Fibroblast of skin of left biceps (primary cell): ENCODE data around the gene PIK3AP1.

ENCODE experiments used
- DNase-seq, 2 experiments: peaks; one replicate each; pipeline ENCODE4 v3.0.0-alpha.2; 2013; ENCODE audit warnings: low read depth in 2 of 2

The PIK3AP1 gene

DNA sequence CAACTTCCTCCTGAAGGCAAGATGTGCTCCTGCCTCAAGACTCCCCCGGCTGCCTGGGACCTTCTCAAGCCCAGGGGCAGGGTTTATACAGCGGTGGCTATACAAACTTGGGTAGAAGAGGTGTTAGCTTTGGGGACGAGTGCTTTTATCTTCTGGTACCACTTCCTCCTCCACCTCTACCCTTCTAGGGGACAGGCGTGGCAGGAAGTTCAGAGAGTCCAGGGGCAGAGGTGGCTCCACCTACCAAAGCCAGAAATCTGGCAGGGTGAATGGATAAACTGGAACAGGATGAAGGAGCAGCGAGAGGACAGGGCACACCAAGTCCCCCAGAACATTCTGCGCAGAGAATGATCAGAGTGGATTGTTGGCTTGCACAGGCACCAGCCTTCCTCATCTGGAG is 109.5 kb downstream of the PIK3AP1 start:
- no peak for DNase-seq

GRCh38 chr10:96609510-96609909 is 110.8 kb downstream of the PIK3AP1 start:
- DNase-seq: no peak

DNA sequence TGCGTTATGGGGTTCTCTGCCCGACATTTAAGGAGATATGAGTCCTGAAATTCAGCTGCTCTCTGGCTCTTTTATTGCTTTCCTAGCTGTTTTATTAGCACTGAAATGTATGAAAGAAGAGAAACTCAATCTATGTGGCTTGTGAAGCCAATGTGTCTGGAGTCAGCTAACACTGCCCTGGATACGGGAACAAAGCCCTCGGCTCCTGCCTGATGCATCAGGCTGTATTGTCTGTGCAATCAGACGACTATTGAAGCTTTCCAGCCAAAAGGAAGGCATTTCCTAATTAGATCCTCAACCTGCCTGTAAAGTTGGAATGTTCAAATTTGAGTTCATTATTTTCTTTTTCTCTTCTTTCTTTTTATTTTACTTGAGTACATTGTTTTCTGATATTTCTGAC is 111.5 kb downstream of the PIK3AP1 start:
- DNase-seq: no peak

GRCh38 chr10:96608262-96608661 is 112.1 kb downstream of the PIK3AP1 start:
- no peak for DNase-seq

- no peak for DNase-seq
These were observed 113.4 kb downstream of the PIK3AP1 start for GRCh38 chr10:96606946-96607345.

DNA sequence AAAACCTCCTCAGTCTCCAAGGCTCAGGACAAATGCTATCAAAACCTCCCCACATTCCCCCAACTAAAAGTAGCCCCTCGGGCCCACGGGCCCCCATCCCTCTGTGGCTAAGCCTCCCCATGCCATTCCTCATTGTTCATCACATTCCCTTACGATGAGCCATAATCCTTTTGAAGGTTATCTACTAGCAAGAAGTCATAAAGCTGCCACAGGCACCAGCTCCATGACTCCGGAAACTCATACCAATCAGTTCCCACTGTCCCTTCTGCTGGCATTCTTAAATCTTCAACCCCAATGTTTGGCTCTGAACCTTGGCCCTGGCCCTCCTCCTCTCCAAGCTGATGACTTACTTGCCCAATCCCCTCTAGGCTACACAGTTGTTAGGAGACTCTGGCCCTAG is 114.1 kb downstream of the PIK3AP1 start:
- no peak for DNase-seq

DNA sequence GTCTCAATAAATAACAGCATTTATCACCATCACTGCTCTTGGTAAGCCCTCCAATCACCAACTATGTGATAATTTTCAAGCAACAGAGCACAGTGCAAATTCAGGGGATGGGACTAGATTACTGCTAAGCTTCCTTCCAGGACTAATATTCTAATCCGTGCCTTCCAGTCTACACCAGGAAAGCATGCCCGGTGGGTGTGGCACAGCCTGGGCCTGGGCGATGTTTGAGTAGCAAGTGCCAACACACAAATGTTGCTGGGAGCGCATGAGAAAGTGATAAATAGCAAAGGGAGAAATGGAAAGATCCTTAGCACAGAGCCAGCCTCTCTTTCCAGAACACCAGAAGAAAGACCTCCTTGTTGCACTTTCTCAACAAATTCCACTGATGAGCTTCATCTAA is 120.0 kb downstream of the PIK3AP1 start:
- no peak for DNase-seq

- DNase-seq: no peak
These were observed 121.5 kb downstream of the PIK3AP1 start for GRCh38 chr10:96598846-96599245.

DNA sequence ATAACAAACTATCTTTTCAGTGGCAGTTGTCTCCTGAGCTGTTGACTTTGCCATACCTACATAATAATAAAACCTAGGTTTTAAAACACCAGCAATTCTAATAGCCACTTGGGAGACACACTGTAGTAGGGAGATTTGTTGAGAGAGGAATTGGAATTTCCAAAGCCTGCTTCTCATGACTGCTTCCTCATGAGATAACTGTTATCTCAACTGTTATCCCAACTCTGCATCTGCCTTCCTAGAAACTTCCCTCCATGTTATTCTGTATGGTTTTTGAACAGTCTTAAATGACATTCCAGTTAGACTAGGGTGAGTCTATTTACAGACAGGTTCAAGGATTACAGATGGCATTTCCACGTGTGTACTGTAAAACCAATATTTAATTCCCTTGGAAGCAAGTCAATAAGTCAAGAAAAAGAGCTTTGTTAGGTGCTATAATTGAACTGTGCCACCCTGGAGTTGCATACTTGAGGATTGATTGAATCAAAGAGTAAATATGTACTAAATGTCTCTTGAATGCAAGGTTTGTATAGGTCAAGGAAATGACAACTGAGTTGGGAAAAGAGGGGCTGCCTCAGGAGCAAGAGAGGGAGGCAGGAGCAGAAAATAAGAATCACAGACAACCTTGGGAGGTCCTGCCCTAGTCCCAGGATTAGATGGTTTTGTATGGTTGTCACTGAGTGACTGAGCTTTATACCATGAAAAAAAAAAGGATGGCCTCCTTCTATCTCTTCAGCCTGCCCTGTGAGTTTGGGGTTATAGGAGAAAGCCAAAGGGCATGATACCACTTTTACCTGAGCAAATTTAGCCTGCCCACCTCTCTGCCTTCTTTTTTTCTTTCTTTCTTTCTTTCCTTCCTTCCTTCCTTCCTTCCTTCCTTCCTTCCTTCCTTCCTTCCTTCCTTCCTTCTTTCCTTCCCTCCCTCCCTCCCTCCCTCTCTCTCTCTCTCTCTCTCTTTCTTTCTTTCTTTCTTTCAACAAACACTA is 123.6 kb downstream of the PIK3AP1 start:
- no peak for DNase-seq

- no peak for DNase-seq
These were observed 124.6 kb downstream of the PIK3AP1 start for GRCh38 chr10:96595741-96596140.

GRCh38 chr10:96591946-96592345 is 128.4 kb downstream of the PIK3AP1 start:
- no peak for DNase-seq

DNA sequence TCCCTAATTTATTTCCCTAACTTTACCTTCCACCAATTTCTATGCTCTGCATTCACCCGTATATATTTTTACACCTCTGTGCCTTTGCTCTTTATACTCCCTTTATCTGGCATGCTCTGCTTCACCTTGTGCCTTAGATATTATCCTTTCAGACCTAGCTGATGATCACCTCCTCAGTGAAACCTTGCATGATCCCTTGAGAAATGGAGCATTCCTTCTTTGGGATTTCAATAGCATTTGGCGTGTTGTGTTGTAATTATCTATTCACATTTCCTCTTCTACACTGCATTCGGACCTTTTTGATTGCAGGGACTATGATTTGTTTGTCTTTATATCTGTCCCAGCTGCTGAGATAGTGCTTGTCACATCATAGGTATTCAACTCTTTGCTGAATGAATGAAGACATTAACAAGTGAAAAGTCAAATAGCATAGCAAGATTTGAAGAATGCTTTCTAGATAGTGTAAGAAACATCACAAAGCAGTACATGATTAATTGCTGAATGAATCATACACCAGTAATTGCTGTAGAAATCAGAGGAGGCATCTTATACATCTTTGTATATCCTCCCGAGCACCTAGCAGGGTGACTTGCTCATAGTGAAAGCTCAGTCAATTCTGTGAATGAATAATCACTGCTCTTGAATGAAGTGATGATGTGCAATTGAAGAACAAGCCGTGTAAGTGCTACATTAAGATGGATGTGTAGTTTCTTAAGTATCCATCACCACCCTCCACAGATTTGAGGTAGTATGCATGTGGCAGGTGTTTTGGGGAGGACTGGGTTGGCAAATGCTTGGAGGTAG is 131.5 kb downstream of the PIK3AP1 start:
- no peak for DNase-seq

GRCh38 chr10:96588060-96588554 is 132.2 kb downstream of the PIK3AP1 start:
- DNase-seq: no peak

GRCh38 chr10:96587264-96588059 is 132.9 kb downstream of the PIK3AP1 start:
- DNase-seq: peak in 1 of 2 experiments; percentile 28

DNA sequence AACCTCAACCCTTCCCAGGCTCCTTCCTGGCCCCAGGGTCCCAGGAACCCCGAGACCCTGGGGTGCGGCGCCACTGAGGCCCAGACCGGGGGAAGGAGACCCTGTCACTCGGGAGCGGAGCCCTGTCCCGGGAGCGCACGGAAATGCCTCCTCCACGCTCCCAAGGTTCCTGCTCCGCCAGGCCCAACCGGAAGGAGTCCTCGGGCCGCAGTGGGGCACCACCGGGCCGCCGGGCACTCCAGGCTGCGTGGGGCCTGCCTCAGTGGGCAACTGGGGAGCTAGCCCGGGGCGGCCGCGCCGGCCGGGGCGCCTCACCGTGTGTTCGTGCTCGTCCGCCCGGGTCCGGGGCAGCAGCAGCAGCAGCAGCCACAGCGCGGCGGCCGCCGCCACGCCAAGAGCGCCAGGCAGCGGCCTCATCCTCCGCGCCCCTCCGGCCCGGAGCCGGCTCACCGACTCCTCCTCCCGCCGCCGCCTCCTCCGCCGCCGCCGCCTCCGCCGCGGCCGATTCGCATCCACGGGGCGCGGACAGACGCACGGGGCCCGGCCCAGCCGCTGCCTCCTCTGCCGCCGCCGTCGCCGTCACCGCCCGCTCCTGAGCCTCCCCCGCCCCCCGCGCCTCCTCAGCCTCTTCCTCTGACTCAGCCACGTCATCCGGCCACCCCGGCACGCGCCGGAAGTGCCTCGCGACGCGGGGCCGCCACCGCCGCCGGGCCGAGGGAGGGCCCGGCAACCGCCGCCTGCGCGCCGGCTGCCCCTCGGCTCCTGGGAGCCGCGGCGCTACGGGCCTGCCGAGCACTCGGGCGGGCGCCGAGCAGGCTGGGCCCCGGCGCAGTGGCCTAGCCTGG is 133.7 kb downstream of the PIK3AP1 start, which contains the start of gene TM9SF3:
TM9SF3 (minus strand) TSS at position 594 of the 845 bp plus-strand sequence; CDS start at position 417, 177 bp downstream.
- peak; percentile 67 to 70 for DNase-seq

- DNase-seq: no peak
These were observed 134.4 kb downstream of the PIK3AP1 start for GRCh38 chr10:96585736-96586418.

GRCh38 chr10:96584474-96584873 is 135.8 kb downstream of the PIK3AP1 start:
- DNase-seq: no peak

- DNase-seq: no peak
These were observed 136.3 kb downstream of the PIK3AP1 start for GRCh38 chr10:96584035-96584434.

DNA sequence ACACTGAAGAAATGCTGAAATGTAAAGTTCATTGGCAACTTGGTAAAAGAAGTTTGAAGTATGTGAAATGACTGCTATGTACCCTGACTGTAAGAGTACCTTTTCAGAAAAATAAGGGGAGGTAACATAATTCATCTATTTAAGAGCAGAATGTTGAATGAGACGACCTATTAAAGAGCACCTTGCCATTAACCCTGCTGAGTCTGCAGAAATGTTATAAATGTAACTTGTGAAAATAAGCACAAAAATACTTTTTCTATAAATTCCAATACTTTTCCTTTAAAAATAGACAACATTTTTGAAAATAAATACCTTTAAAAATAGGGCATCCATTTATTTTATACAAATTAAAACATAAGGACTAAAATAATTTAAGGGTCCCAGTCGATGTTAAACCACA is 141.2 kb downstream of the PIK3AP1 start:
- no peak for DNase-seq

GRCh38 chr10:96578633-96579032 is 141.7 kb downstream of the PIK3AP1 start:
- no peak for DNase-seq
